ENCODE data around the gene CHPT1. TPM values are rescaled to one million over a fixed set of nuclear protein-coding genes. Genes with fewer than 3 reads are reported as not detected.

The CHPT1 gene
- total and polyA plus RNA-seq, 2 of the 13 experiments (the other 11 are each of a cell fraction or from before 2014, with no cell fraction given), result 117 to 178 TPM

DNA sequence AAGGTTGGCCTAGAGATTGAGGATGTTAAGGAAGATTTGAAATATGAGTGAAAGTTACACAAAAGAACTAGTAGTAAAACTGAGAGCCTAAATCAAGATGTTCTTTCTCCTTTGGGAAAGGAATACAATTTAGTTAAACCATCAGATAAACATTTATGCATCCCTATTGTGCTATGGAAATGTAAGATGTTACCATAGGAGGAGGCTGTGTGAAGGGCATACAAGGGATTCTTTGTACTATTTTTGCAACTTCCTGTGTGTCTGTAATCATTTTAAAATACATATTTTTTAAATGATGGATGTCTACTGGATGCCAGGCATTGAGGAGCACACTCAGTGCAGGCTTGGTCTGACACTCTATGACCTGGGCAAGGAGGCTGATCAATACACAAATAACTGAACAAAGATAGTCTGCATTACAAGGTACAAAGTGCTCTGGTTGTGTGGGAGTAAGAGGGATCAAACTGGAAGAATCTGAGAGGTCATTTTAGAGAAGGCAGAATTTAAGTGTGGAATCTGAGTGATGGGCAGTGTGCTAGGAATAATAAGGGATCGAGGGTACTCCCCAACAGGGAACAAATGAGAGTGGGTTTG, 5.8 kb upstream of the CHPT1 start (continued):
- TF ChIP-seq, protein P1, sequence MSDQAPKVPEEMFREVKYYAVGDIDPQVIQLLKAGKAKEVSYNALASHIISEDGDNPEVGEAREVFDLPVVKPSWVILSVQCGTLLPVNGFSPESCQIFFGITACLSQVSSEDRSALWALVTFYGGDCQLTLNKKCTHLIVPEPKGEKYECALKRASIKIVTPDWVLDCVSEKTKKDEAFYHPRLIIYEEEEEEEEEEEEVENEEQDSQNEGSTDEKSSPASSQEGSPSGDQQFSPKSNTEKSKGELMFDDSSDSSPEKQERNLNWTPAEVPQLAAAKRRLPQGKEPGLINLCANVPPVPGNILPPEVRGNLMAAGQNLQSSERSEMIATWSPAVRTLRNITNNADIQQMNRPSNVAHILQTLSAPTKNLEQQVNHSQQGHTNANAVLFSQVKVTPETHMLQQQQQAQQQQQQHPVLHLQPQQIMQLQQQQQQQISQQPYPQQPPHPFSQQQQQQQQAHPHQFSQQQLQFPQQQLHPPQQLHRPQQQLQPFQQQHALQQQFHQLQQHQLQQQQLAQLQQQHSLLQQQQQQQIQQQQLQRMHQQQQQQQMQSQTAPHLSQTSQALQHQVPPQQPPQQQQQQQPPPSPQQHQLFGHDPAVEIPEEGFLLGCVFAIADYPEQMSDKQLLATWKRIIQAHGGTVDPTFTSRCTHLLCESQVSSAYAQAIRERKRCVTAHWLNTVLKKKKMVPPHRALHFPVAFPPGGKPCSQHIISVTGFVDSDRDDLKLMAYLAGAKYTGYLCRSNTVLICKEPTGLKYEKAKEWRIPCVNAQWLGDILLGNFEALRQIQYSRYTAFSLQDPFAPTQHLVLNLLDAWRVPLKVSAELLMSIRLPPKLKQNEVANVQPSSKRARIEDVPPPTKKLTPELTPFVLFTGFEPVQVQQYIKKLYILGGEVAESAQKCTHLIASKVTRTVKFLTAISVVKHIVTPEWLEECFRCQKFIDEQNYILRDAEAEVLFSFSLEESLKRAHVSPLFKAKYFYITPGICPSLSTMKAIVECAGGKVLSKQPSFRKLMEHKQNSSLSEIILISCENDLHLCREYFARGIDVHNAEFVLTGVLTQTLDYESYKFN (CRISPR knock-in tag; conservative IDR thresholded peaks at IDR 0.05), result peak; percentile 77
- no peak for TF ChIP-seq RFX3 (CRISPR knock-in tag; IDR thresholded peaks at IDR 0.05)
- TF ChIP-seq XRCC5 (optimal IDR thresholded peaks at IDR 0.05; ENCODE audit: low read length), result no peak
- peak; percentile 35; the same call in 1 of the 2 replicates for TF ChIP-seq NR2F6 (IDR thresholded peaks at IDR 0.05)
- no peak for TF ChIP-seq NR2F6 (CRISPR knock-in tag; IDR thresholded peaks at IDR 0.05)
- TF ChIP-seq RARA (CRISPR knock-in tag; IDR thresholded peaks at IDR 0.05), result 0 out of 2 replicates have a peak, but pooled peaks have one; percentile 56
- TF ChIP-seq SALL1 (CRISPR knock-in tag; IDR thresholded peaks at IDR 0.05), result peak; percentile 71; the same call in 1 of the 2 replicates
- TF ChIP-seq ZNF598 (CRISPR knock-in tag; IDR thresholded peaks at IDR 0.05; ENCODE audit: borderline replicate concordance), result no peak
- TF ChIP-seq KLF6 (CRISPR knock-in tag; IDR thresholded peaks at IDR 0.05), result no peak
- TF ChIP-seq ZNF768 (CRISPR knock-in tag; IDR thresholded peaks at IDR 0.05), result no peak

DNA sequence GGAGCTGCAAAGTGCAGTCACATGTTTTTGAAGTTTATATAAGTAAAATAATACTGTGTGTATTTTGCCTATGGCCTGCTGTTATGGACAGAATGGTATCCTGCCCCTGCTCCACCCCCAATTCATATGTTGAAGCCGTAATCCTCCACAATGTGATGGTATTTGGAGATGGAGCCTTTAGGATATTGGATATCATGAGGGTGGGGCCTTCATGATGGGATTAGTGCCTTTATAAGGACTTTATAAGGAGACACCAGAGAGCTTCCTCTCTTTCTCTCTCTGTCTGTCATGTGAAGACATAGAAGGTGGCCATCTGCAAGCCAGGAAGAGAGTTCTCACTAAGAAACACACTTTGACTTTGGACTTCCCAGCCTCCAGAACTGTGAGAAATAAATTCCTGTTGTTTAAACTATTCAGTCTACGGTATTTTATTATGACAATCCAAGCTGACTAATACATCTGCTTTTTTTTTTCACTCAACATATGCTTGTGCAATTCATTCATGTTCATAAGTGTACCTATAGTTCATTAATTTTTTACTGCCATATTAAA, 3.1 kb upstream of the CHPT1 start:
- ChIA-PET CTCF (ENCODE audit: low intra/inter-chr PET ratio, low total read pairs) (no interaction called here), POLR2A (interaction anchor here (1.2 to 1.5 kb wide), 2 partner anchors 86 to 94 kb away, joined by 3 to 5 read pairs; no protein-coding TSS in a partner anchor)
- in situ Hi-C loops (cut with HindIII; ENCODE audit: extremely low pct_ligation_motif_present, low pct_unique_long_range_greater_than_20kb) (loop anchor here (10.0 kb wide), 1 partner anchor 90 kb away; no protein-coding TSS in a partner anchor), intact Hi-C loops (cut with micrococcal nuclease; ENCODE audit: unreplicated experiment) (no loop called here)
- no peak for DNase-seq (ENCODE audit: low spot score)
- H4K20me1 ChIP-seq (ENCODE audit: insufficient read depth, low read length), result no peaks in the 10 kb centered on the region; the same call in 1 of the 2 replicates
- H3K9ac ChIP-seq (ENCODE audit: insufficient read depth, low read depth, low read length), result no peak overlapping the region
- peaks cover 42% of the 10 kb centered on the region for H3K4me1 ChIP-seq (ENCODE audit: insufficient read depth, low read length)
- H2AFZ ChIP-seq (ENCODE audit: low read length), result no peak overlapping the region
- H3K36me3 ChIP-seq (replicated peaks in 1 of 2; ENCODE audit: control insufficient read depth in 1 of 2, insufficient read depth in 2 of 2, low read length in 2 of 2), result no peaks in the 10 kb centered on the region
- H3K4me2 ChIP-seq (ENCODE audit: low read depth, low read length), result no peak overlapping the region
- 76% methylated on average over 2 of the region's 2 CpGs for WGBS (ENCODE audit: low lambda C conversion rate)
- H3K27ac ChIP-seq (ENCODE audit: extremely low read length, insufficient read depth, low read length), result no peak overlapping the region
- ATAC-seq, result no peak
- no peak overlapping the region for H3K4me3 ChIP-seq (replicated peaks in 1 of 3; ENCODE audit: insufficient read depth in 1 of 3, low read depth in 2 of 3, low read length in 3 of 3)
- no TSS peak for BruUV-seq (replicated peaks)
- no peaks in the 10 kb centered on the region; a peak in 2 of 5 replicates for H3K27me3 ChIP-seq (ENCODE audit: control insufficient read depth in 1 of 2, insufficient read depth in 2 of 2, low read length in 2 of 2)
- H3K9me3 ChIP-seq (ENCODE audit: low read length), result no peaks in the 10 kb centered on the region
- TF ChIP-seq CCAR2 (optimal IDR thresholded peaks at IDR 0.05; ENCODE audit: low read depth, low read length) (no peak), ARNT2 (CRISPR knock-in tag; IDR thresholded peaks at IDR 0.05; ENCODE audit: low read depth) (no peak), SRF (IDR thresholded peaks at IDR 0.05; ENCODE audit: low read depth, low read length) (no peak), MTA1 (CRISPR knock-in tag; IDR thresholded peaks at IDR 0.05; ENCODE audit: borderline replicate concordance) (no peak), ZNF564 (CRISPR knock-in tag; IDR thresholded peaks at IDR 0.05) (peak; percentile 98), SAFB2 (CRISPR knock-in tag; IDR thresholded peaks at IDR 0.05; ENCODE audit: borderline replicate concordance, low read depth) (no peak), ZNF264 (CRISPR knock-in tag; IDR thresholded peaks at IDR 0.05) (peak; percentile 97)
- TF ChIP-seq, protein P2, sequence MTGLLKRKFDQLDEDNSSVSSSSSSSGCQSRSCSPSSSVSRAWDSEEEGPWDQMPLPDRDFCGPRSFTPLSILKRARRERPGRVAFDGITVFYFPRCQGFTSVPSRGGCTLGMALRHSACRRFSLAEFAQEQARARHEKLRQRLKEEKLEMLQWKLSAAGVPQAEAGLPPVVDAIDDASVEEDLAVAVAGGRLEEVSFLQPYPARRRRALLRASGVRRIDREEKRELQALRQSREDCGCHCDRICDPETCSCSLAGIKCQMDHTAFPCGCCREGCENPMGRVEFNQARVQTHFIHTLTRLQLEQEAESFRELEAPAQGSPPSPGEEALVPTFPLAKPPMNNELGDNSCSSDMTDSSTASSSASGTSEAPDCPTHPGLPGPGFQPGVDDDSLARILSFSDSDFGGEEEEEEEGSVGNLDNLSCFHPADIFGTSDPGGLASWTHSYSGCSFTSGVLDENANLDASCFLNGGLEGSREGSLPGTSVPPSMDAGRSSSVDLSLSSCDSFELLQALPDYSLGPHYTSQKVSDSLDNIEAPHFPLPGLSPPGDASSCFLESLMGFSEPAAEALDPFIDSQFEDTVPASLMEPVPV (CRISPR knock-in tag; IDR thresholded peaks at IDR 0.05), result no peak
- TF ChIP-seq, protein P3, sequence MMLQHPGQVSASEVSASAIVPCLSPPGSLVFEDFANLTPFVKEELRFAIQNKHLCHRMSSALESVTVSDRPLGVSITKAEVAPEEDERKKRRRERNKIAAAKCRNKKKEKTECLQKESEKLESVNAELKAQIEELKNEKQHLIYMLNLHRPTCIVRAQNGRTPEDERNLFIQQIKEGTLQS (CRISPR knock-in tag; IDR thresholded peaks at IDR 0.05), result no peak
- FAIRE-seq, result no peak
- peaks cover 23% of the 10 kb centered on the region for H3K79me2 ChIP-seq (ENCODE audit: insufficient read depth, low read length)
